ENCODE measurements around the gene IRF2. TPM values are rescaled to one million over a fixed set of nuclear protein-coding genes. Genes with fewer than 3 reads are reported as not detected.
"Not testable (repeated sequence)": the region's sequence is repeated elsewhere in the genome, so short reads cannot be mapped to it uniquely, and the experiment has no call there.

The IRF2 gene
- total RNA-seq, 1 experiment from 2014 or later = 10.7 TPM

GRCh38 chr4:184389978-184390900 is 84.1 kb downstream of the IRF2 start:
- no peak for DNase-seq (ENCODE audit: low read depth)

- DNase-seq (ENCODE audit: low read depth) = no peak
Measured at GRCh38 chr4:184388106-184388505, 86.2 kb downstream of the IRF2 start.

DNA sequence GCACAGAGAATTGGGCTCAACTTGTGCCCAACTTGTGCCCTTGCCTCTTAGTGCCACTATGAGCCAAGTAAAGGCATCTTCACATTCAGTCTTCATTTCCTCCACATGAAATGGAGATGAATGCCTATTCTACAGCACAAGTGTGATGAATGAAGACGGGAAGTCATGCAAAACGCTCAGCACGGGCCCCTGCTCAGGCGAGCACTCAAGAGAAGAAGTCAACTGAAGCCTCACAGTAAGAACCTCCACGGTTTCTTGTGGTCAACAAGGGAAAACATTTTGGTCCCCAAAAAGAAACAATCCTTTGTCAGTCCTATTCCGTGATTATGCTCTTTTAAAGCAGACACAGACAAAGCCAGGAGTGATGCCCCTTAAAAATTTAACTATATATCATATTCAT is 87.0 kb downstream of the IRF2 start:
- no peak for DNase-seq (ENCODE audit: low read depth)

DNA sequence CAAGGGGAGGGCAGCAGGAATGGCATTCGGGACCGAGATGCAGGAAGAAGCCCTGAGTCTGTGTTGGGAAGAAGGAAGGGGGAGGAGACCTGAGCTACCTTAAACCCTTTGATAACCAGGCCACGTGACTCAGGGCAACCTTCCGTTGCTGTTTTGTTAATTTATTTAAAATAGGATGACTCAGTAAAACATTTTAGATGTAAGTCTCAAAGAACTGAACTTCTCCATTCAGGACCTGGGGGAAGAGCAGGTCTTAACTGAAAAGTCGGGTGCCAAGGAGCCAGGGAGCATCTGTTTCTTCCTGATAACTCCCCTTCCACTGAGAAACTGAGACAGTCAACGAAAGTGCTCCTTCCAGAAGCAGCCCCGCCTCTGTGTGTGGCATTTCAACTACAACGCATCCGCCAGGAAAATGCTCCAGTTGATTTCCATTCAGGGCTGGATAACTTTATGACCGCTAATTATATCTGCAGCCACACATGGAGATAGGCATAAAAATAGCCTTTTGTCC is 88.0 kb downstream of the IRF2 start:
- no peak for DNase-seq (ENCODE audit: low read depth)

- no peak for DNase-seq (ENCODE audit: low read depth)
Measured at GRCh38 chr4:184385705-184386141, 88.6 kb downstream of the IRF2 start.

DNA sequence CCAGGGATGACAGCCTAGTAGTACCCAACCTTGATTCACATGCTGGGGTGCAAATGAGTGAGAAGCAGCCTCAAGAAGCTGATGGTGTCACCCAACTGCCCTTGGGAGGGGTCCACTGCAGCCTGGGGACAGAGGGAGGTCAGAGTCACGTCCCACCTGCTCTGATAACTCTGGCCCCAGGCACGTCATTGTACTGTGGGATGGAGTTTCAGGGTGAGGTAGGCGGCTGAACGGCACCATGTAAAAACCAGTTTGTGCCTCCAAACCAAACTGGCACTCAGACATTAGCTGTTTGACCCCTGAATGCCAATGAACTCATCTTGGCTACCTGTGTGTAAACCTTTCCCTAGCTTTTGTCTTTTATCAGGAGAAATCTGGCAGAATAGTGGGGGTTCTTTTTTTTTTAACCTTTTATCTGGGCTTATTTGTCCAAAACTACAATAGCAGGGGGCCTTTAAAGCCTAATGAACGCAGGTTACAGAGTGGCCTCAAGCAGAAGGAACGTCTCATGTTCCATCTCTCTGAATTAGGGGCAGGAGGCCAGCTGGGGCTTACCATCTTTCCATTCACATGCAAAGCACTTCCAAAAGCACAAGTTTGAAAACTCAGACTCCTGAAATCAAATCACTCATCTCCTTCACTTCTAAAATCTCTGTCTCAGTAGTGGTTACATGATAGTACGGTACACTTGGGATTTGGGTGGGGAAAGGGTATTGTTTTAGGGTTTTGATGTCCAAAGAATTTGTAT is 89.4 kb downstream of the IRF2 start:
- DNase-seq (ENCODE audit: low read depth) = no peak

GRCh38 chr4:184384056-184384809 is 90.1 kb downstream of the IRF2 start:
- DNase-seq (ENCODE audit: low read depth) = peak; percentile 18

- peak; percentile 82 for DNase-seq (ENCODE audit: low read depth)
Measured at GRCh38 chr4:184383497-184384055, 90.8 kb downstream of the IRF2 start.

DNA sequence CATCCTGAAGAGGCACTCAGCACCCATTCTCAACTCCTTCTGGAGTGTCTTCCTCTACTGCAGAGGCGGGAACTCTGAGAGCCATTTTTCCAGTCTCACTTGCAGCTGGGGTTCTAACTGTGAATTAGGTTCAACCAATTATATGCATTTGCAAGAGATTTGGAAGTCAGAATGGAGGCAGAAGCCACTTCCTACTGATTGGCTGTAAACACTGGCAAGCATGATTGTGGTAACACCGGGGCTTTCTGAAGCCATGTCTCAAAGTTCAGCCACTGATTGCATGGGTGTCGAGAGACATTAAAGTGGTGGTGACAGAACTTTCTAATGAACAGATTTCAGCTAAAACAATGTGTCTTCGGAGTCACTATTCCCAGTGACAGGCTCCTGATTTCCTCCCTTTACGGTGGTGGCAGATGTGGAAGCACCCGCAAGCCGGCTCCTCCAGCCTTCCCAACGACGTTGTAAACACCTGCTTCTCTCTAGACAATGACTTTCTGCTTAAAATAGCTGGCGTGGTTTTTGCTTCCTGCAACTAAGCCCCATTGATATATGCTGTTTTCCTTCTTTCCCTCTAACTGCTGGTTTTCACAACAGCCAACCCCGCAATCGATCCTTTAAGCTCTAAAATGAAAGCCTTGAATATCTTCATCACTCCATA is 92.0 kb downstream of the IRF2 start:
- DNase-seq (ENCODE audit: low read depth) = no peak

GRCh38 chr4:184380707-184381106 is 93.6 kb downstream of the IRF2 start:
- no peak for DNase-seq (ENCODE audit: low read depth)

DNA sequence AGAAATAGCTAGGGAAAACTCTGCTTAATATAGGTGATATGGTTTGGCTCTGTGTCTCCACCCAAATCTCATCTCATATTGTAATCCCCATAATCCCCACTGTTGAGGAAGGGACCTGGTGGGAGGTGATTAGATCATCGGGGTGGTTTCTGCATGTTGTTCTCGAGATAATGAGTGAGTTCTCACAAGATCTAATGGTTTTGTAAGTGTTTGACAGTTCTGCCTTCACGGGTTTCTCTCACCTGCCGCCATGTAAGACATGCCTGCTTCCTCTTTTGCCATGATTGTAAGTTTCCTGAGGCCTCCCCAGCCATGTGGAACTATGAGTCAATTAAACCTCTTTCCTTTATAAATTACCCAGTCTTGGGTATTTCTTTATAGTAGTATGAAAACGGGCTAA is 94.1 kb downstream of the IRF2 start:
- DNase-seq (ENCODE audit: low read depth) = not testable (repeated sequence)

DNA sequence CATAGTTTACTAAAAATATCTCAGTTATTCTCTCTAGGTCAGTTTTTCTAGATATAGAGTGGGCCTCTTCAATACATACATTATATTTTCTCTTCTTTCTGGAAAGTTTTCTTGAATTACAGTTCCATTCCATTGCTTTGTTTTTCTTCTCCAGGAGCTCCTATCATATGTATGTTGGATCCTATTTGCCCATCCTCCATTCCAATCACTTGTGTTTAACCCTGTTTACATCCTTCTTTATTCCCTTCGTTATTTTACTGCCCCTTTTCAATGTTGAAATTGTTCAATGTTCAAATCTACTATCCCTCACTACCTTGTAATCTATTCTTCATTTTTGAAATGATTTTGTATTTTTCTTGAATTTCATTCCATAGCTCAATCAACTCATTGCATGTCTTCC is 97.4 kb downstream of the IRF2 start:
- no peak for DNase-seq (ENCODE audit: low read depth)

DNA sequence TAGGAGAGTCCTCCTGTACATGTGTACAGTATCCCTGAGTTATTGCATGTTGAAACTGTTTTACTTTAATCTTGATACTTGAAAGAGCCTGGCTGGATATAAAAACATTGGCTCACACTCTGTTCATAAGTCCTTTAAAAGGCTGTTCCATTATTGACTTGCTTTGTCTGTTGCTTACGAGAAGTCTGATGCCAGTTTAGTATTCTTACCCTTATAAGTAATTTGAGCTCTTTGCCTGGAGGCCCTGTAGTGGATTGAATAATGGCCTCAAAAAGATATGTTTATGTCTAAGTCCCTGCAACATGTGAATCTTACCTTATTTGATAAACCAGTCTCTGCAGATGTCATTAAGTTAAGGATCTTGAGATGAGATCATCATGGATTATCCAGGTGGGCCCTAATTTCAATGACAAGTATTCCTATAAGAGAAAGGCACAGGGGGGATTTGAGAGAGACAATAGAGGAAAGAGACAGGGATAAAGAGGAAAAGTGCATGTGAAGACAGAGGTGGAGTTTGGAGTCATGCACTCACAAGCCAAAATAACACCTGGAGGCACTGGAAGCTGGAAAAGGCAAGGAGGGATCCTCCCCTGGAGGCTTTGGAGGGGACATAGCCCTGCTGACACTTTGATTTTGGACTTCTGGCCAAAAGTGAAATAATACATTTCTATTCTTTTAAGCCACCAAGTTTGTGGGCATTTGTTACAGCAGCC is 98.1 kb downstream of the IRF2 start:
- DNase-seq (ENCODE audit: low read depth) = no peak

GRCh38 chr4:184375623-184376022 is 98.7 kb downstream of the IRF2 start:
- not testable (repeated sequence) for DNase-seq (ENCODE audit: low read depth)

- DNase-seq (ENCODE audit: low read depth) = peak; percentile 35
Measured at GRCh38 chr4:184375027-184375426, 99.3 kb downstream of the IRF2 start.

GRCh38 chr4:184373886-184374405 is 100.4 kb downstream of the IRF2 start:
- DNase-seq (ENCODE audit: low read depth) = no peak

- peak; percentile 5 for DNase-seq (ENCODE audit: low read depth)
Measured at GRCh38 chr4:184371390-184371787, 103.0 kb downstream of the IRF2 start.

DNA sequence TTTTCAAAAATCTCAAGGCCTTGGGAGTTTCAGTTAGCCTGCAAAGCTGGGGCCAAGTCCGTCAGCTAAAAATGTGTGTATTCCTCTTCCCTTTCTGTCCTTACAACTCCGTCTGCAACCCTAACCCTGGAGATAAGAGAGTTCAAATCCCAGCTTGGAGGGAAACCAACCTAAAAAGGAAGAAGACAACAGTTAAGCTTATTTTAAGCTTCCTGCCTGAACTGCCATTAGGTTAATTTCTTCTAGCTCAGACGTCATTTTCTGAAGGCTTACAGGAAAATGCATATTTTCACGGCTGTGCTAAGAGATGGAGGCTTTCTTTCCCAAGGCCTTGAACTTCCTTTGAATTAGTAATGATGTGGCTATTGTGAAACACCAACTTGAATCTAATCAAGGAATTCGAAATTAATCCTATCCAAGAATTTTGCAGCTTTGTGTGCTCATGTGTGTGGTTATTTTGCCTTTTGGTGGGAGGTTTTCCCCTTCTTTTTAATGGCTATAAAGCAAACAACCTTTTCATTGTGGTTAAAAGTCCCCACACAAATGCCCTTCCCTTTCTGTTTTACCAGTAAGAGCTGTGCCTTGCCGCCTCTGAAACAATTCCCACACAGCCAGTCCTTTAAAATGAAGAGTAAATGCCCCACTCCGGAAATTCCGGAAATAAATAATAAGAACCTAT is 103.5 kb downstream of the IRF2 start:
- peak; percentile 9 for DNase-seq (ENCODE audit: low read depth)

DNA sequence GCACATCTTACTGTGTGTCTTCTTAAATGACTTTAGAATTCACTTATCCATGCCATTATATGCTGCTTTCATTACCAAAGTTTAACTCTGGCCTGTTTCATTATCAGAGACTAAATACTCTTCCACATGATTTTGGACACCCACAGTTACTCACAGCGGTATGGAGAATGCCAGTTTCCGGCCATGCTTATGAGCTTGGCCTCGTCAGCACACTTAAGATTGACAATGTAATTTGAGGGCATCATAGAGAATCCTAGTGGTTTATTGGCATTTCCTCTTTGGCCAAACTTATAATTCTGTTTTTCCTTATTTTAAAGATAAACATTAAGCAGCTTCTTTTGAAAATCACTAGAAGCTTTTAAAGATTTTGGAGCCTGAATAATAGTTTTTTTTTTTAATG is 104.5 kb downstream of the IRF2 start:
- peak; percentile 55 for DNase-seq (ENCODE audit: low read depth)

DNA sequence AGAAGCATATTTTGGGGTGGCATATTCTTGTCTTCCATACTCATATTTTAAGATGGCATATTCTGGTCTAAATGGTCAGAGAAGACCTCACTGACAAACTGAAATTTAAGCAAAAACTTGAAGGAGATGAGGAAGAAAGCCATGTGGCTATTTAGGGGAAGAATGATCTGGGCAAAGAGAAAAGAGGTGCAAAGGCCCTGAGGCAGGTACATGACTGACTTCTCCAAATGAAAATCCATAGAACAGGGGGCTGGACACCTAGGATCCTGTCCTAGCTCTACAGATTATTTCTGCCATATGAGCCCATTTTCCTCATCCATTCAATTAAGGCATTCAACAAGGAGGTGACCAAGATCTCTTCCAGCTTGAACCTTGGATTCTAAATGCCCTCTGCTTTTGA is 105.6 kb downstream of the IRF2 start:
- DNase-seq (ENCODE audit: low read depth) = no peak
